T-helper 1 cell treated with Interleukin-12 subunit alpha and Interleukin-12 subunit beta and Interleukin-4 antibody, amounts not matched to agents 30 μg/mL and 1 μg/mL, for 36 hours (primary cell): ENCODE measurements around the gene PLOD3.
A peak's percentile ranks its signal among the peaks of the same experiment; 100 is the strongest.
"Not testable (repeated sequence)": the region's sequence is repeated elsewhere in the genome, so short reads cannot be mapped to it uniquely, and the experiment has no call there.

Experiments
- H3K27ac Mint-ChIP-seq: one replicate; pipeline ENCODE4 v1.8.0; 2021; ENCODE audit warnings: mild to moderate bottlenecking, mixed read lengths
- H3K27me3 Mint-ChIP-seq: one replicate; pipeline ENCODE4 v1.8.0; 2021; ENCODE audit warnings: low read depth, mixed read lengths
- H3K36me3 Mint-ChIP-seq: one replicate; pipeline ENCODE4 v1.8.0; 2021; ENCODE audit warnings: low read depth, mixed read lengths
- H3K4me1 Mint-ChIP-seq: one replicate; pipeline ENCODE4 v1.8.0; 2021; ENCODE audit warnings: low read depth, mixed read lengths
- H3K4me3 Mint-ChIP-seq: one replicate; pipeline ENCODE4 v1.8.0; 2021; ENCODE audit warnings: mild to moderate bottlenecking, moderate library complexity, mixed read lengths
- H3K9me3 Mint-ChIP-seq: one replicate; pipeline ENCODE4 v1.8.0; 2021; ENCODE audit warnings: mixed read lengths

The PLOD3 gene, protein sequence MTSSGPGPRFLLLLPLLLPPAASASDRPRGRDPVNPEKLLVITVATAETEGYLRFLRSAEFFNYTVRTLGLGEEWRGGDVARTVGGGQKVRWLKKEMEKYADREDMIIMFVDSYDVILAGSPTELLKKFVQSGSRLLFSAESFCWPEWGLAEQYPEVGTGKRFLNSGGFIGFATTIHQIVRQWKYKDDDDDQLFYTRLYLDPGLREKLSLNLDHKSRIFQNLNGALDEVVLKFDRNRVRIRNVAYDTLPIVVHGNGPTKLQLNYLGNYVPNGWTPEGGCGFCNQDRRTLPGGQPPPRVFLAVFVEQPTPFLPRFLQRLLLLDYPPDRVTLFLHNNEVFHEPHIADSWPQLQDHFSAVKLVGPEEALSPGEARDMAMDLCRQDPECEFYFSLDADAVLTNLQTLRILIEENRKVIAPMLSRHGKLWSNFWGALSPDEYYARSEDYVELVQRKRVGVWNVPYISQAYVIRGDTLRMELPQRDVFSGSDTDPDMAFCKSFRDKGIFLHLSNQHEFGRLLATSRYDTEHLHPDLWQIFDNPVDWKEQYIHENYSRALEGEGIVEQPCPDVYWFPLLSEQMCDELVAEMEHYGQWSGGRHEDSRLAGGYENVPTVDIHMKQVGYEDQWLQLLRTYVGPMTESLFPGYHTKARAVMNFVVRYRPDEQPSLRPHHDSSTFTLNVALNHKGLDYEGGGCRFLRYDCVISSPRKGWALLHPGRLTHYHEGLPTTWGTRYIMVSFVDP

DNA sequence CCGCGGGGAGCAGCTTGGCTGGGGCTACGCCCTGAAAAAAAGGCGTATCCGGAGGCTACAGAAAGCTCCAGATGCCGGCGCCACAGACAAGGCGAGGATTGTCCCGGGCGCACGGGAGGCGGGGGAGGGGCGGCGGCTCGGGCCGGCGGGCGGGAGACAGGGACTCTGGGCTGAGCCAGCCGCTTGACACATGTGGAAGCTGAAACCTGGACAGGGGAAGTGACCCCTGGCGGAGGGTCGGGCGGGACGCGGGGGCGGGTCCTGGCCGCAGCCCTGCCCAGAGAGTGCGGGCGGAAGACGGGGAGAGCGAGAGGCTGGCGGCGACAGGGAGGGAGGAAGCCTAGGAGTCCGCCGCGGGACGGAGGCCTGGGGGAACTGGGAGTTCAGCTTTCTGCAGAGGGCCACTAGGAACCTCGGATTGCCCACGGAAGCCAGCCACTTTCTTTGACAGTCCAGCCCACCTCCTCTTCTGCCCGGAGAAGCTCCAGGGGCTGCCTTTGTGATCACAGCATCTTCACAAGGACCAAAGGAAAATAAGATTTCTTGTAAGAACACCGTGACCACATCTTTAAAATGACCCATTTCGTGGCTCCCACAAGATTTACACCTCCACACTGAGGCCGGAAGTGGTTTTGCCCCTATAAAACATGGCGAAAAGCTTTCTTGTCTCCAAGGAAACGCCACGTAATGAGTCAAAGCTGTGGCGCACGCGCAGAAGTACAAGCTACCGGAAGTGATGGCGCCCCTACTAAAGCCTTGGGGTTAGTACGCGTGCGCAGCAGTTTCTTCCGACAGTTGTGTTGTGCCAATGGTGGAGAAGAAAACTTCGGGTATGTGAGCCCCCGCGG lies at the start of gene PLOD3, which contains the start of gene ZNHIT1:
PLOD3 (minus strand) TSS at position 194 of the 848 bp plus-strand sequence. CDS start 307 bp downstream, outside the sequence.
ZNHIT1 (plus strand) TSS at position 778 of the 848 bp plus-strand sequence; CDS start at position 809, 31 bp downstream.
- peaks cover 23% of the 10 kb centered on the region for H3K36me3 Mint-ChIP-seq
- no peaks in the 10 kb centered on the region for H3K9me3 Mint-ChIP-seq
- peak within 1 kb of the TSS; percentile 89 for H3K27ac Mint-ChIP-seq
- peak within 1 kb of the TSS; percentile 94 for H3K4me3 Mint-ChIP-seq
- no peaks in the 10 kb centered on the region for H3K27me3 Mint-ChIP-seq
- H3K4me1 Mint-ChIP-seq, result peaks cover 25% of the 10 kb centered on the region

DNA sequence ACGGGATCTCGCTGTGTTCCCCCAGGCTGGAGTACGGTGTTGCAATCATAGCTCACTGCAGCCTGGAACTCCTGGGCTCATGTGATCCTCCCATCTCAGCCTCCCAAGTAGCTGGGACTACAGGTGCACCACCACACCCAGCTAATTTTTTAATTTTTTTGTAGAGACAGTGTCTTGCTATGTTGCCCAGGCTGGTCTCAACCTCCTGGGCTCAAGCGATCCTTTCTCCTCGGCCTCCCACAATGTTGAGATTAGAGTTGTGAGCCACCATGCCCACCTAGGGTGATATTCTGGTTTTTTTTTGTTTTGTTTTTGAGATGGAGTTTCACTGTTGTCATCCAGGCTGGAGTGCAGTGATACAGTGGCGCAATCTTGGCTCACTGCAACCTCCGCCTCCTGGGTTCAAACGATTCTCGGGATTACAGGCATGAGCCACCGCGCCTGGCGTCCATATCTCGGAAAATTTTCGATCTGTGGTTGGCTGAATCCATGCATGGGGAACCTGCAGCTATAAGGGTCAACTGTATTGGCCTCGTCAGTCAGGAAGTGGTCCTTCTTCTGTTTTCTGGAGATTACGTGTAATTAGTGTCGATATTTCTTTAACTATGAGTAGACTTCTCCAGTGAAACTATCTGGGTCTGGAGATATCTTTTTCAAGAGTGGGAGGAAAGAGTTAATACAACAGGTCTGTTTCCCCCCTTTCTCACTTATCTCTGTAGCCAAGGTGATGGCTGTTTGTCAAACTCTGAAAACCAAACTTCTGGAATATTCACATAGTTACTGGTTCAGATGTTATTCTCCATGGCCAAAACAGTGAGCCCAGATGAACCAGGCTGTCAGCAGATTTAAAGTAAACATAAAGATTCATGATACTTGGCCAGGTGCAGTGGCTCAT lies 48.5 kb upstream of the PLOD3 start:
- H3K36me3 Mint-ChIP-seq, result no peaks in the 10 kb centered on the region
- H3K4me3 Mint-ChIP-seq, result no peak overlapping the region
- peaks cover 6% of the 10 kb centered on the region for H3K27me3 Mint-ChIP-seq
- no peaks in the 10 kb centered on the region for H3K4me1 Mint-ChIP-seq
- H3K9me3 Mint-ChIP-seq, result no peaks in the 10 kb centered on the region
- H3K27ac Mint-ChIP-seq, result no peak overlapping the region

GRCh38 chr7:101264102-101264706 lies 46.8 kb upstream of the PLOD3 start:
- H3K36me3 Mint-ChIP-seq, H3K4me3 Mint-ChIP-seq, H3K4me1 Mint-ChIP-seq, H3K27ac Mint-ChIP-seq, H3K27me3 Mint-ChIP-seq, H3K9me3 Mint-ChIP-seq: not testable (repeated sequence)

DNA sequence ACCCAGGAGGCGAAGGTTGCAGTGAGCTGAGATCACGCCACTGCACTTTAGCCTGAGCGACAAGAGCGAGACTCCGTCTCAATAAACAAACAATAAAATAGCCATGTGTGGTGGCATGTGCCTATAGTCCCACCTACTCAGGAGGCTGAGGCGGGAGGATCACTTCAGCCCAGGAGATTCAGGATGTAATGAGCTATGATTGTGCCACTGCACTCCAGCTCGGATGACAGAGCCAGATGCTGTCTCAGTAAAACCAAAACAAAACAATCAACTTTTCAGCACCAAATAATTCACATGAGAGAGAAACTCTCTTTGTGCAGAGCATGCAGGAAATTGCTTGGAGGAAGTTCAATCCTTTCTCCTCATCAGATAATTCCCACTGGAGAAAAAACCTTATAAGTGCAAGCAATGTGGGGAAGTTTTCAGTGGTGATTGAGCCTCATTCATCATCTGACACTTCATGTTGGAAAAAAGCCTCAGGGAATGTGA lies 40.9 kb upstream of the PLOD3 start:
- H3K27me3 Mint-ChIP-seq, result no peaks in the 10 kb centered on the region
- no peaks in the 10 kb centered on the region for H3K36me3 Mint-ChIP-seq
- H3K9me3 Mint-ChIP-seq, result no peaks in the 10 kb centered on the region
- H3K4me1 Mint-ChIP-seq, result no peaks in the 10 kb centered on the region
- no peak overlapping the region for H3K4me3 Mint-ChIP-seq
- H3K27ac Mint-ChIP-seq, result no peak overlapping the region

DNA sequence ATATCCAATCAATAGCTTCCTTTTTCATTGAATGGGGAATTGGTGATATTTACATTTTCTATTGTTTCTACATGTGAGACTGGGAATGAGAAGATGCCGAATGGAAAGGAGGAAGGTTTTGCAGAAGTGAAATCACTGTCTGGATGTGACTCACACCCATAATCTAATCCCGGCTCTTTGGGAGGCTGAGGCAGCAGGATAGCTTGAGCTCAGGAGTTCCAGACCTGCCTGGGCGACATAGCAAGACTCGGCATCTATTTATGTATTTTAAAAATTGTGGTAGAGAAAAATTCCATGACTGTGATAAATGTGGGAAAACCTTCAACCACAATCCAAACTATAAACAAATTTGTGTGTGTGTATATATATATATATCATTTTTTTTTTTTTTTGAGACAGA lies 38.4 kb upstream of the PLOD3 start:
- Mint-ChIP-seq H3K27ac (no peak overlapping the region), H3K36me3 (peaks cover 6% of the 10 kb centered on the region), H3K9me3 (no peaks in the 10 kb centered on the region), H3K4me1 (peaks cover 7% of the 10 kb centered on the region), H3K4me3 (no peak overlapping the region), H3K27me3 (no peaks in the 10 kb centered on the region)

DNA sequence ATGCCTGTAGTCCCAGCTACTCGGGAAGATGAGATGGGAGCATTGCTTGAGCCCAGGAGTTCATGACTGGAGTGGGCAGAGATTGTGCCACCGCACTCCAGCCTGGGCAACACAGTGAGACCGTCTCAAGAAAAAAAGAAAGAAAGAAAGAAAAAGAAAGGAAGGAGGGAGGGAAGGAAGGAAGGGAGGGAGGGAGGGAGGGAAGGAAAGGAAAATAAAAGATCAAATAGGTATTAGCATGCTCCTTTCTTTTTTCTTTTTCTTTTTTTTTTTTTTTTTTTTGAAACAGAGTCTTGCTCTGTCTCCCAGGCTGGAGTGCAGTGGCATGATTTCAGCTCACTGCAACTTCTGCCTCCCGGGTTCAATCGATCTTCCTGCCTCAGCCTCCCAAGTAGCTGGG lies 35.8 kb upstream of the PLOD3 start:
- H3K4me1 Mint-ChIP-seq, result peaks cover 16% of the 10 kb centered on the region
- H3K27me3 Mint-ChIP-seq, H3K27ac Mint-ChIP-seq, H3K9me3 Mint-ChIP-seq: not testable (repeated sequence)
- peaks cover 13% of the 10 kb centered on the region for H3K36me3 Mint-ChIP-seq
- peak overlapping the region; percentile 99 for H3K4me3 Mint-ChIP-seq

DNA sequence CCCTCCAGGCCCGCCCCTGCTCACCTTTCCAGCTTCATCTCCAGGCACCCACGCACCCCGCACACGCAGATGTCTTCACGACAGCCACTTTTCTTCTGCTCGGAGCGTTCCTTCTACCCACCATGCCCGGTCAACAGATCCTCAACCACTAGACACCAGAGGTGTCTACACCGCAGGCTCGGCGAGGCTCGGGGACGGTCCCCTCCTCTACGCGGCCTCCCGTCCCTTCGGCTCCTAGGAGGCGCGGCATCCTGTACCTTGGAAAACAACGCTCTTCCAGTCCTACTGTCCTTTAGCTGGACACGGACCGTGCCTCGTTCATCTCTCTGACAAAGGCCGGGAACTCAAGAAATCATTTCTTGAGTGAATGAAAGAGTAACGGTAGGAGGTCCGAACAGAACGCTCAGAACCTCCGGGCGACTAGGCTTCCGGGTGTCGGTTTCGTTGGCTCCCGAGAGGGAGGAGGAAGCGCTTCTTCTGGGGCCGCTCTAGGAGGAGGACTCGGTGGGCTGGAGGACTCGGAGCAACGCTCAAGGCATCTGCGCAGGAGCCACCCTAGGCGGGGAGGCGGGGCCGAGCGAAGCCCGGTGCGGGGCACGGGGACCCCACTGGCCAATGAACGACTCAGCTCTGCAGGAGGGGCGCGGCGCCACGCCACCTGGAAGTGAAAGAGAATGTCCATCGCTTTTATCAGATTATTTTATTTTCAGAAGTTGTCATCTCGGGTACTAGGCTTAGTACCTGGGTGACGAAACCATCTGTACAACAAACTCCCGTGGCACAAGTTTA lies 34.7 kb upstream of the PLOD3 start:
- Mint-ChIP-seq H3K36me3 (peaks cover 15% of the 10 kb centered on the region), H3K27me3 (no peaks in the 10 kb centered on the region), H3K27ac (peak overlapping the region; percentile 96), H3K4me1 (peaks cover 21% of the 10 kb centered on the region), H3K4me3 (peak overlapping the region; percentile 99), H3K9me3 (no peaks in the 10 kb centered on the region)

DNA sequence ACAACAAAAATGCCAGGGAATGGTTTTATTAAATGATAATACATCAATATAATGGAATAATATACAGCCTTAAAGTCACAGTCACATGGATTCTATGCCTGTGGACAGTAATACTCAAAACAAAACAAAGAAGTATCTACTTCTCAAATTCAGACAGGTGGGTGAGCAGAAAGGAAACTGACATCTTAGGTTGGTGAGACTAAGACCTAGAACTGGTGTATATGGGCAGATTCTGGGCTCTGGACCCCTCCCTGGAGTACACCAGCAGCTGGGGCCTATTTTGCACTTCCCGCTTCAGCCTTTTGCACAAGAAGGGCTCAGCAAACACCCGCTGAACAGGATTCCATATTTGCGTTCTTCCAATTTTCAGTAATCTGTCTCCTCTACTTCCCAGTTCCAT lies 32.9 kb upstream of the PLOD3 start:
- Mint-ChIP-seq H3K4me3 (peak overlapping the region; percentile 60), H3K9me3 (no peaks in the 10 kb centered on the region), H3K27me3 (no peaks in the 10 kb centered on the region), H3K4me1 (peaks cover 27% of the 10 kb centered on the region), H3K27ac (peak overlapping the region; percentile 1), H3K36me3 (peaks cover 15% of the 10 kb centered on the region)

DNA sequence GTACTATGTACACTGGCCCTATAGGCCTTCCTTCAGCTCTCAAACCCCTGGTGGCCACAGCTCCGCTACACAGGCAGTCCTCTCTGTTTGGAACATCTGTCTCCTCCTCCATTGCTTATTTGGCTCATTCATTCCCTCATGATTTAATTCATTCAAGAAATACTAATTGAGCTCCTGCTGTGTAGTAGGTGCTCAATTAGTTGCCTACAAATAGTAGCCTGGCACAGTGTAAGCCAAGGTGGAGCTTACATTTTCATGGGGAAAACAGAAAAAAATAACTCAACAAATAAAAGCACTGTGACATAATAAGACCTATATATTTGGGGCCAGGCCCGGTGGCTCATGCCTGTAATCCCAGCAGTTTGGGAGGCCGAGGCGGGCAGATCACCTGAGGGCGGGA lies 30.9 kb upstream of the PLOD3 start:
- H3K27ac Mint-ChIP-seq, result no peak overlapping the region
- no peaks in the 10 kb centered on the region for H3K9me3 Mint-ChIP-seq
- peaks cover 36% of the 10 kb centered on the region for H3K4me1 Mint-ChIP-seq
- H3K27me3 Mint-ChIP-seq, result no peaks in the 10 kb centered on the region
- H3K4me3 Mint-ChIP-seq, result no peak overlapping the region
- H3K36me3 Mint-ChIP-seq, result peaks cover 17% of the 10 kb centered on the region

DNA sequence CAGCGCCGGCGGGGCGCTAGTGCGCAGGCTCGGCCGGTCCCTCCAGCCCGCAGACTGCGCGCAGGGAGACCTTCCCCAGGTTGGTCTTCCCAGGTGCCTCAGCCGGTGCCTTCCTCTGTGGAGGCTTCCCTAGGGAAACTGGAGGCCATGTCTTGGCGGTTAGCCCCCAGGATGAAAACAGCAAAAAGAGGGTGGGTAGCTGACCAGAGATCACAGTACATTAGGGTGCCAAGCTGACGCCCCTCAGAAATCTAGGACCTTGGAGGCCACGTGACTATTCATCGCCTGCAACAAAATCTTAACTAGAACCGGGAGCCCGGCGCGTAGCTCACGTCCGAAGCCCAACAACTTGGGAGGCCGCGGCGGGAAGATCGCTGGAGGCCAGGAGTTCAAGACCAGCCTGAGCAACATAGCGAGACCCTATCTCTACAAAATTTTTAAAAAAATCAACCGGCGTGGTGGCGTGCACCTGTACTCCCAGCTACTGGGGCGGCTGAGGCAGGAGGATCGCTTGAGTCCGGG lies 27.8 kb upstream of the PLOD3 start:
- Mint-ChIP-seq H3K4me1 (peaks cover 29% of the 10 kb centered on the region), H3K9me3 (no peaks in the 10 kb centered on the region), H3K27me3 (no peaks in the 10 kb centered on the region), H3K27ac (peak overlapping the region; percentile 96), H3K36me3 (peaks cover 8% of the 10 kb centered on the region), H3K4me3 (peak overlapping the region; percentile 92)

DNA sequence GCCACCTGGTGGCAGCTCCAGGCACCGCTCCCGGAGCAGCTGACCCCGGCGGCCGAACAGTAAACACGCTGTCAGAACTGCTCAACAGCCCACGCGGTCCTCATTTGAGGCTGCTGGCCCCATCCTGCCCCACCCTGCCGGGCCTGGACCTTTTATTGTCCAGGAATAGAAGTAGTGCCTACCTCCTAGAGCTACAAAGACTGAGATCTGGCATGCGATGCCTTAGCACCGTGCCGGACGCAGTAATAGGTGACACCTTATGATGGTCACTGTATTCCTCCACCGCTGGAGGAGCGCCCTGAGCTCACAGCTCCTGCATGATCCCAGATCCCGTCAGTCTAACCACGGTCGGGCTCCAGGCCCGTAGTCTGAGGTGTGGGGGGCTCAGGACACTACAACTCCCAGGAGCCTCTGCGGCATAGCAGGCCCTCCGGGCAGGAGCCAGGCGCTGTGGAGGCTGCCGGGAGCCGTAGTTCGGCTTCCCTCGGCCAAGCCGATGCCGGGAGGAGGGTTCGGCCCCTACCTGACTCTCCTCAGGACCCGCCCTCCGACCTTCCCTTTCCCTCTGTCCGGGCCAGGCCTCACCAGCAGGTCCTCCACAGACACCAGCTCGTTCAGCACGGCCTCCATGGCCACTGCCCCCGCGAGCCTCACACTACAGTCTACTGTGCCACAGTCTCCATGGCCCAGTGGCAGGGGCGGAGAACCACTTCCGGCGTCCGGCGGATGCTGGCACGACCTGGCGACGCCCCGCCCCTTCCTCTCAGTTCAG lies 27.2 kb upstream of the PLOD3 start, which contains the start of gene FIS1:
FIS1 (minus strand) TSS at position 707 of the 772 bp plus-strand sequence; CDS start at position 630, 77 bp downstream.
- Mint-ChIP-seq H3K4me1 (peaks cover 26% of the 10 kb centered on the region), H3K27ac (peak within 1 kb of the TSS; percentile 96), H3K9me3 (no peaks in the 10 kb centered on the region), H3K4me3 (peak within 1 kb of the TSS; percentile 92), H3K27me3 (no peaks in the 10 kb centered on the region), H3K36me3 (peaks cover 5% of the 10 kb centered on the region)
